Osteocyte (in vitro differentiated cells): ENCODE data around the gene PPDPF. TPM values are rescaled to one million over a fixed set of nuclear protein-coding genes. Genes with fewer than 3 reads are reported as not detected.

Experiments used
- DNase-seq: peaks from one replicate; pipeline ENCODE4 v3.0.0; 2021; ENCODE audit warnings: mixed read lengths; ENCODE audit not compliant: unreplicated experiment; ENCODE audit errors: extremely low spot score
- H3K27ac Mint-ChIP-seq: one replicate; pipeline ENCODE4 v1.8.0; 2021; ENCODE audit warnings: mild to moderate bottlenecking, mixed read lengths; ENCODE audit not compliant: unreplicated experiment
- H3K27me3 Mint-ChIP-seq: one replicate; pipeline ENCODE4 v1.8.0; 2021; ENCODE audit warnings: mixed read lengths; ENCODE audit not compliant: unreplicated experiment
- H3K36me3 Mint-ChIP-seq: one replicate; pipeline ENCODE4 v1.8.0; 2021; ENCODE audit warnings: mixed read lengths; ENCODE audit not compliant: unreplicated experiment
- H3K4me1 Mint-ChIP-seq: one replicate; pipeline ENCODE4 v1.8.0; 2021; ENCODE audit warnings: mixed read lengths; ENCODE audit not compliant: unreplicated experiment
- H3K4me3 Mint-ChIP-seq: one replicate; pipeline ENCODE4 v1.8.0; 2021; ENCODE audit warnings: mild to moderate bottlenecking, moderate library complexity, mixed read lengths; ENCODE audit not compliant: unreplicated experiment
- H3K9me3 Mint-ChIP-seq: one replicate; pipeline ENCODE4 v1.8.0; 2021; ENCODE audit warnings: mixed read lengths; ENCODE audit not compliant: unreplicated experiment
- CTCF ChIP-seq: fragments of 200-600 bp; sonication (generic); IDR thresholded peaks from 2 replicates; pipeline ENCODE4 v1.5.0; 2021; ENCODE audit warnings: antibody characterized with exemption, mild to moderate bottlenecking, moderate library complexity
- total RNA-seq: library from RNA; stranded (reverse); gene quantifications from 2 replicates; pipeline ENCODE4 v1.2.1, GENCODE V29; 2021

Gene PPDPF
- total RNA-seq, 1 donor from 2014 or later: 239 TPM

DNA sequence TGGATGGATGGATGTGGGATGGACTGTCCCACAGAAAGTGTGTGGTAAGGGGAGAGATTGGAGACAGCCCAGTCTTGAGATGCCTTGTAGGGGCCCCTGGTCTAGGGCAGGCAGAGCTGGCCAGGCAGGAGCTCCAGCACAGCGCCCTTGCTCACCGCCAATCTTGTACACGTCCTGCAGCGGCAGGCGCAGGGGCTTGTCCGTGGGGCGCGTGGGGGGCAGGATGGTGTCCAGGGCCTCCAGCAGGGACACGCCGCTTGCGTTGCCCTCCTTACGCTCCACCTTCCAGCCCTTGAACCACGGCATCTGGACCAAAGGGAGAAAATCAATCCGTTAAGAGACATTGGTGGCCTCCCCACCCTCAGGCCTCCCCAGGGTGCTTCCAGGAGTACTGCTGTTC, 27.6 kb upstream of the PPDPF start:
- H3K4me3 Mint-ChIP-seq: no peak overlapping the region
- TF ChIP-seq CTCF: no peak
- H3K4me1 Mint-ChIP-seq: peaks cover 2% of the 10 kb centered on the region
- no peaks in the 10 kb centered on the region for H3K9me3 Mint-ChIP-seq
- H3K36me3 Mint-ChIP-seq: no peaks in the 10 kb centered on the region
- no peak for DNase-seq
- H3K27me3 Mint-ChIP-seq: peaks cover 5% of the 10 kb centered on the region
- H3K27ac Mint-ChIP-seq: no peak overlapping the region

DNA sequence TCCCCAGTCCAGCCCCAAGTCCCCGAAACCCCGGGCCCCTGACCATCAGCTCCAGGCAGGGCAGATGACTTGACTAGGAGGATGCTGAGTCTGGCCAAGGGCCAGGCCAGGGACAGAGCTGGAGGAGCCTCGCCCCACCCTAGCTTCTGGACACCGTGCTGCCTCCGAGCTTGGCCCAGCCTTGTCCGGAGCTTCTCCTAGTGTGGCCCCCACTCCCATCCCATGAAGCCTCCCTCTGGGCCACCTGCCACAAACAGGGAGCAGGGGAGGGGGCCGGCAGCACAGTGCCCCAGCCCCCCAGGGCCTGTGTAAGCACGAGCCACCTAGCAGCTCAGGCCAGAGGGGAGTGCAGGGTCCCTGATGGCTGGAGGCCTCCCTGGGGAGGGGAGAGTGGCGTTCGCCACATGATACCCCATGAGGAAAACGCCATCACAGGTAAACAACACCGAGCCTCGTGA, 27.0 kb upstream of the PPDPF start:
- no peaks in the 10 kb centered on the region for H3K36me3 Mint-ChIP-seq
- no peaks in the 10 kb centered on the region for H3K9me3 Mint-ChIP-seq
- DNase-seq: no peak
- H3K4me3 Mint-ChIP-seq: no peak overlapping the region
- TF ChIP-seq CTCF: no peak
- H3K27me3 Mint-ChIP-seq: peaks cover 5% of the 10 kb centered on the region
- H3K4me1 Mint-ChIP-seq: peaks cover 2% of the 10 kb centered on the region
- no peak overlapping the region for H3K27ac Mint-ChIP-seq

DNA sequence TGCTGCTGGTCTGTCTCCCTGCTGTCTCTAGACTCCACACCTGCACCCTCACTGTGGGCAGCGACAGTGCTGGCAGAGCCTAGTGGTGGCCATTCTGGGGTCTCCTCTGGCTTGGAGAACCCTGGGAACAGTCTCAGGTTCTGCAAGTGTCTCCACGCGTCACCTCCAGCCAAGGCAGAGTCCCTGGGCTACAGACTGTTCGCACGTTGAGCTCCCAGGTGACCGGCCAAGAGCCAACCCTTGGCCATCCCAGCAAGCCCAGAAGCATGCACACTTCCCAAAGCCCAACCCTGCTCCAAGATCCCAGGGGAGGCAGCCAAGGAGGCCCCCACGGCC, 26.5 kb upstream of the PPDPF start:
- Mint-ChIP-seq H3K36me3 (no peaks in the 10 kb centered on the region), H3K27ac (no peak overlapping the region), H3K27me3 (peaks cover 3% of the 10 kb centered on the region), H3K9me3 (no peaks in the 10 kb centered on the region), H3K4me1 (peaks cover 2% of the 10 kb centered on the region), H3K4me3 (no peak overlapping the region)
- TF ChIP-seq CTCF: no peak
- no peak for DNase-seq

DNA sequence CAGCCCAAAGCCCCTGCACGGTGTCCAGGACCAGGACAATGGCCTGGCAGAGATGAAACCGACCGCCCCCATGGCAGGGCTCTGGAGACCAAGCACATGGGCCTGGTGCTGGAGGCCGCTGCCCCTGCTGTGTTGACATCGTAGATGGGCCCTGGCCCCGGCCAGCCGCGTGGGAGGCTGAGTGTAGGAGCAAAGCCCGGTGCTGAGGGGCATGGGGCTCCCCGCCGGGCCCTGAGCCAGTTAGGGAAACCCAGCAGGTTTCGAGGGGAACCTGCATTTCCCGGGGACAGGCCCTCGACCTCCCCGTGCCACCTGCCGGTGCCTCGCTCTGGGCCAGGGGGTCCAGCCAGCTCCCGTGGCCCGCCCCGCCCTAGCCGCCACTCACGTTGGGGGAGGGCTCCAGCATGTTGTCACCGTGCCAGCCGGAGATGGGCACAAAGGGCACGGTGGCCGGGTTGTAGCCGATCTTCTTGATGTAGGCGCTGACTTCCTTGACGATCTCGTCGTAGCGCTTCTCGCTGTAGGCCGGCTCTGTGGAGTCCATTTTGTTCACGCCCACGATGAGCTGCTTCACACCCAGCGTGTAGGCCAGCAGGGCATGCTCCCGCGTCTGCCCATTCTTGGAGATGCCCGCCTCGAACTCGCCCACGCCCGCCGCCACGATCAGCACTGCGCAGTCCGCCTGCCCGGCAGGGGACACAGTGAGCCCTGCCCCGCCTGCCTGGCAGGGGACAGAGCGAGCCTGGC, 26.0 kb upstream of the PPDPF start:
- H3K36me3 Mint-ChIP-seq: no peaks in the 10 kb centered on the region
- no peak overlapping the region for H3K4me3 Mint-ChIP-seq
- no peaks in the 10 kb centered on the region for H3K9me3 Mint-ChIP-seq
- peaks cover 2% of the 10 kb centered on the region for H3K4me1 Mint-ChIP-seq
- TF ChIP-seq CTCF: no peak
- no peak overlapping the region for H3K27ac Mint-ChIP-seq
- peaks cover 3% of the 10 kb centered on the region for H3K27me3 Mint-ChIP-seq
- DNase-seq: no peak

- no peak for DNase-seq
- H3K36me3 Mint-ChIP-seq: no peaks in the 10 kb centered on the region
- peaks cover 2% of the 10 kb centered on the region for H3K27me3 Mint-ChIP-seq
- H3K9me3 Mint-ChIP-seq: no peaks in the 10 kb centered on the region
- no peak overlapping the region for H3K4me3 Mint-ChIP-seq
- H3K4me1 Mint-ChIP-seq: peaks cover 2% of the 10 kb centered on the region
- H3K27ac Mint-ChIP-seq: no peak overlapping the region
- TF ChIP-seq CTCF: no peak
These were observed 25.3 kb upstream of the PPDPF start for GRCh38 chr20:63495167-63495720.
